HG03442 (cell line): ENCODE results near the gene PARD6G.

Experiments used
- ATAC-seq: cut with Tn5 transposase; IDR thresholded peaks from one replicate; pipeline ENCODE4 v1.9.1; 2021; ENCODE audit warnings: mild to moderate bottlenecking, moderate library complexity; ENCODE audit not compliant: unreplicated experiment

The PARD6G gene

DNA sequence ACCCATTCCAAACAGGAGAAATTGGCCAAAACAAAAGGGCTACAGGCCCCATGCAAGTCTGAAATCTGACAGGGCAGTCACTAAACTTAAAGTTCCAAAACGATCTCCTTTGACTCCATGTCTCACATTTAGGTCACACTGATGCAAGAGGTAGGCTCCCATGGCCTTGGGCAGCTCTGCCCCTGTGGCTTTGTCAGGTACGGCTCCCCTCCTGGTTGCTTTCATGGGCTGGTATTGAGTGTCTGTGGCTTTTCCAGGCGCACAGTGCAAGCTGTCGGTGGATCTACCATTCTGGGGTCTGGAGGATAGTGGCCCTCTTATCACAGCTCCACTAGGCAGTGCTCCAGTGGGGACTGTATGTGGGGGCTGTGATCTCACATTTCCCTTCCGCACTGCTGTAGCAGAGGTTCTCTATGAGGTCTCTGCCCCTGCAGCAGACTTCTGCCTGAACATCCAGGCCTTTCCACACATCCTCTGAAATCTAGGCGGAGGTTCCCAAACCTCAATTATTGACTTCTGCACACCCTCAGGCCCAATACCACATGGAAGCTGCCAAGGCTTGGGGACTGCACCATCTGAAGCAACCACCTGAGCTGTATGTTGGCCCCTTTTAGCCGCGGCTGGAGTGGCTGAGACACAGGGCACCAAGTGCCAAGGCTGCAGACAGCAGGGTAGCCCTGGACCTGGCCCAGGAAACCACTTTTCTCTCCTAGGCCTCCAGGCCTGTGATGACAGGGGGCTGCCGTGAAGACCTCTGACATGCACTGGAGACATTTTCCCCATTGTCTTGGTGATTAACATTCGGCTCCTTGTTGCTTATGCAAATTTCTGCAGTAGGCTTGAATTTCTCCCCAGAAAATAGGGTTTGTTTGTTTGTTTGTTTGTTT is 28.7 kb downstream of the PARD6G start:
- no peak for ATAC-seq

DNA sequence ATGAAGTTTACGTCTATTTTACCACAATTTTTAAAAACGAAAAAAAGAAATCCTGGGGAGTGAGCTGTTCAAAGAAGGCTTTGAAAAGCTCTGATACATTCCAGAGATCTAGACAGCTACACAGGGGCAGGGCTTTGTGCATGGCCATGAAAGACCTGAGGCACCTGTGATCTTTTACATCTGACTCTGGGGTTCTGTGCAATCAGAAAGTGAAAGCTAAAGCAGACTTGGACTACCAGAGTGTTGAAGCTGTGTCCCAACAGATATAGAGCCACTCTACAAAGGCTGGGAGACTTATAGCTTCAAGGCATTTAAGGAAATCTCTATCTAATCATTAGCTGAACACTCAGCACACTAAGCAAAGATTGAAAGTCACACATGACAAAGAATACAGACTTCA is 34.1 kb downstream of the PARD6G start:
- ATAC-seq, result no peak

DNA sequence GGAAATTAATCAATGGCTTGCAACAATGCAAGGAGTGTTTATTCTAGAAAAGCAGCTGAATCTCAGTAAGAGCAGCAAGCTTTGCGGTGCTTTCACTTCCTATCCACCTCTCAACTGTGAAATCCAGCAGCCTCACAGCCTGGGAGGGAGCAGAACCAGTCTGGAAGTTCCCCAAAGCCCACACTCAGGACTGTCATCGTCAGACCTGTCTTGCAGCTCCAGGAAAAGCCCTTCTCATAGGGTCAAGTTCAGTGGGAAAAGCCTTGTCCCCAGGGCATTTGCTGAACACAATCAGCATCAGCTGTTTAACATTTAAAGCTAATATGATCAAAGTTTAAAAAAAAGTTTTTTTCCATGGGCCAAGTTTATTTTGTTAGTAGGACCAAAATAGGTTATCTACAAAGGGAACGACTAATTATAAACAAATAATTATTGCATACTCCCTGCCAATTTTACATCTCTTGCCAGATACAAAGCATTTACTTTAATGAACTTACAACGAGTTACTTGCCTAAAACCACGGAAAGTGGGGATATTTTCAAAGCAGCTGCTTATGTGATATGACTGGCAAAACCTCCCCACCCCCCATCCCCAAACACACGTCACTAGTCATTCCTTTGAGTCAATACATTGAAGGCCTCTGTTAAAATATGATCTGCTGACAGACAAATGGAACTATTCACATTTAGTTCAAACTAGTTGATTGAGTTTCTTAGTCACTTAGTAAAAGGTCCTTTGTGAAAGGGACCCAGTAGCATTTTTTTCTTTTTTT is 36.8 kb downstream of the PARD6G start:
- ATAC-seq, result no peak

DNA sequence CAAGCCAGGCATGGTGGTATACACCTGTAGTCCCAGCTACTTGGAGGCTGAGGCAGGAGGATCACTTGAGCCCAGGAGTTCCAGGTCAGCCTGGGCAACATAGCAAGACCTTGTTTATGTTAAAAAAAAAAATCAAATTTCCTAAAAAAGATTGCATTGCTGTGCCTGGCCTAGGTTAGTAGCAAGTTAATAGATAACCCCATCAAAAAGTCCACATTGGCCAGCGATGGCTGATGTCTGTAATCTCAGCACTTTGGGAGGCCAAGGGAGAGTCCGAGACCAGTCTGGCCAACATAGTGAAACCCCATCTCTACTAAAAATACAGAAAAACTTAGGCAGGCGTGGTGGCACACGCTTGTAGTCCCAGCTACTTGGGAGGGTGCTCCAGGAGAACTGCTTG is 38.7 kb downstream of the PARD6G start:
- ATAC-seq, result no peak

DNA sequence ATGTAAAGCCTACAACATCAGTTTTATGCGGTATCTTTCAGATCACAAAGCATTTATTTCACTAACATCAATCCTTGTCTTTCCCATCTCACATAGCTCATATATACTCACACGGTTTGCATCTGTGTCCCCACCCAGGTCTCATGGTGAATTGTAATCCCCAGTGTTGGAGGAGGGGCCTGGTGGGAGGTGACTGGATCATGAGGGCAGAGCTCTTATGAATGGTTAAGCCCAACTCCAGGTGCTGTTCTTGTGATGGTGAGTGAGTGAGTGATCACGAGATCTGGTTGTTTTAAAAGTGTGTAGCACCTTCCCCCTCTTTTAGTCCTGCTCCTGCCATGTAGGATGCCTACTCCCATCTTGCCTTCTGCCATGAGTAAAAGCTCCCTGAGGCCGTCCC is 42.0 kb downstream of the PARD6G start:
- ATAC-seq, result no peak

DNA sequence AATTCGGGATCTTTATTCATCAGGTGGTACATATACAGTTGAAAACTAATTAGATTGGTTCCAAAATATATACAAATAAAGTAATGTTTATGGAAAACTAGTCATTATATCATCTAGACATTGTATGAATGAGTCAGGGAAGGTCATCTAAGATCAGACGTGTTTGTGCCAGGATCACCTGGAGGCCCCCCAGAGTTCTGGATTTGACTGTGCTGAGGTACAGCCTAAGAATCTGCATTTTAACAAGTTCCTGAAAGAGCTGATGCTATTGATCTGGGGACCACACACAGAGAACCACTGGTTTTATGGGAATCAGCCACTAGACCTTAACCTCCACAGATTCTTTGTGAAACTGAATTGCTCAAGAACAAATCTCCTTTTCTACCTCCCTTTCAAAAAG is 43.2 kb downstream of the PARD6G start:
- no peak for ATAC-seq

DNA sequence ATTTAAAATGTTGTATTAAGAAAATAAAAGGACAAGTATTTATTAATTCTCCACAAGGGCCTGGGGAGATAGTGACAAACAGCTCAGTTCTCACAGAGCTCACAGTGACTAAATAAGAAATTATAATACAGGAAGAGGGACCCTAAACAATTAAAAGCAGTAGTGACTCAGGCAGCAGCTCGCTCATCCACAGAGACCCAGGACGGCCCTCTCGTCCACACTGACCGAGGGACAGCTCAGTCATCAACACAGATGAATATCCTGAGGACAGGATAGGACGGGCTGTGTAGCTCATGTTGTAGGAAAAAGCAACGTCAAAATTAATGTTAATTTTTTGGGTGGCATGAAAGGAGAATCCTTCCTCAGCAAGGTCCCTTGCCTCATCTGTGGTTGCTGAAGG is 44.1 kb downstream of the PARD6G start:
- no peak for ATAC-seq

DNA sequence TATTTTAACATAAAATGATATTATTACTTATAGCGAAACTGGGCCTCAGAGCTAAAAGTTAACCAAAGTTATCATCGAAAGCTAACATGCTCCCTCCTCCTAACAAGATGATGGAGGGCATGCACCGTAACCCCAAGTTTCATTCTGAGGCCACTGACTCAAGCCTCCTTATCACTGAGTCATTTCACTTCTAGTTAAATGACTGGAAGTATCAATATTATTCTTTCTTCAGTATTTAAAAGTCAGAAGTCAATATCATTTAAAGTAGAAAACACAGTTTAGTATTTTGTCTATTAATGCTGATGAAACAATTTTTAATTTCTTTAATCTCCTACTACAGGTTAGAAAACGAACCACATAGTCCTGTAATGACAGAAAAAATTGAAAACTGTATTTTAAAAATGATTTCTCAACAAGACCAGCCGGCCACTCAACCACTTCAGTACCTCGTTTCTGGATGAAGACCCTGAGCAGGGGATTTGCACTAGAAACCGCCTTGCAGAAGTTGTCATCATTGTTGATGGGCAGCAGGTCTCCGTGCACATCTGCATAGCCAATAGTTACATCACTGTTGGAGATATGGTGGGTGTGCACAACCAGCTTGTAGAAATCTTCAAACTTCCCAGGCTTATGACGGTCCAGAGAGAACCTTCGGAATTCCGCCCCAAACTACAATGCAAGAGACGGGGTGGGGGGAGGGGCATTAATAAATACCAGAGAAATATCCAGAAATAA is 44.9 kb downstream of the PARD6G start:
- peak; percentile 98 for ATAC-seq

DNA sequence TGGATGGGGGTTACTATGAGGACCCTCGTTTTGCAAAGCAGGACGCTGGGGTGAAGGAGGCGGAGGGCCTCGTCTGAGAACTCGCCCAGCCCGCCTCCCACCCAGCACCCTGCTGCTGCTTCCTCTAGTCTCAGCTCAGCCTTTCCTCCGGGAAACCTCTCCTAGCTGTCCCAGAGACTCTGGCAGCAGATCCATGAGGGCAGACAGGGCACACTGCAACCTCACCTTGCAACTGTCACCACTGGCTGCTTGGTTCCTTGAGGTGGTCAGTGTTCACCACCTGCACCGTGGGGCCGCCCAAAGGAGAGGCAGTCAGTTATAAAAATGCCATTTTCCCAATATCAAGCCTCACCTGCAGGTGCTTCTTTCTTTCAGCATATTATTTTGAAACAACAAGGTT is 45.6 kb downstream of the PARD6G start:
- ATAC-seq, result peak; percentile 7

DNA sequence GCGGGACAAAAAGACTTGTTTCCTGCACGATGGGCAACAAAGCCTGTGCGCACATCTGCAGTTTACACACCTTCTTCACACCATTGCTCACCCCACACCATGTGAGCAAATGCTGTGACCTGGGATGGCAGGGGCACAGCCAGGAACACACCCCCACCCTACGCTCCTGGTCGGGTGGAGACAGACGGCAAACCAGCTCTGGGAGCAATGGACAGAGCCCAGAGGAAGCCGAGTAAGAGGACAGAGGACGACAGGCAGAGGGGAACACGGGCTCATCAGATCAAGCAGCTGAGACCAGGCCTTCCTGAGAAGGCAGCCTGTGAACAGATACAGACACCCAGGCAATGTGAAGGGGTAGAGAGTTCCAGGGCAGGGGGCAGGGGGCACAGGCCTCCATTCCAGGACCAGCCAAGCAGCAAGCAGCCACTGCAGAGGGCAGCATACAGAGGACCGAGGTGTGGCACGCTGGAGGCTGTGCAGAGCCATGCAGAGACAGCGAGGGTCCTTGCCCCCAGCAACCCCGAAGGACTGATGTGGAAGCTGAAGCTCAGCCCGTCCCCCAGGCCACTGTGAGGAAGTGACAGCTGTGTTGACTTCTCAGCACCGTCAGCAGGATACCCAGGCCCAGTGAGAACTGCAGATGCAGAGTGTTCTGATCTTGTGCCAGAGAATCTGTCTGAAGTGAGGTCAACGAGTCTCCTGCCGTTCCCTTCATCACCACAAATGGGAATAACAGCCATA is 46.2 kb downstream of the PARD6G start:
- no peak for ATAC-seq

DNA sequence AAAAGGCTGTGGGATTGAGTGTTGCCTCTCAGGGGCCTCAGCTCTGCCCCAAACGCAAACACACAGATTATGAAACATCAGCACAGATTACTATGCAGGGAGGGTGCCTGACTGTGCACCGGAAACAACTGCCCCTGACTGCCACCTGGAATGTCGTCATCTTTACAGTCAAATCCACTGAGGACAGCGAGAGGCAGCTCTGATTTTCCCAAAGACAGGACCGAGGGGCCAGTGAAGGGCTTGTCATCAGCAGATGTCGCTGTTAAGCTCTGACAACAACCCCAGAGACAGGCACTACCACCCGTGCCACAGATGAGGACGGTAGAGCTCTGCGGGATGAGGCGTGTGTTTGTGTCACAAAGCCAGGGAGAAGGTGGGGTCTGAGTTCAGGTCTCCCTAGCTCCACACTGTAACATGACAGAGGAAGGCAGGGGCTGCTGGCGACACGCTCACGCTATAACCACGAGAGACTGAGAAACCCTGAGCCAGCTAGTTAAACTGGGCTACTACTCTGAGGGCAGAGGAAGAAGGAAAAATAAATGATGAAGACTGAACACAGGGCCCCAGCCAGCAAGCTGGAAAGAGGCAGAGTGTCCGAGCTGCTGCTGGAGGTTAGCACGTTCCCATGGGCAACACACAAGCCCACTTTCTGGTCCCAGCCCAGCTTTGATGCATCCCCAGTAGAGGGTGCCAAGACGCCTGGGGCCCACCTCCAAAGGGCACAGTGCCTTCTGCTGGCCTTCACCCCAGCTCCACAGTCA is 47.0 kb downstream of the PARD6G start:
- no peak for ATAC-seq

DNA sequence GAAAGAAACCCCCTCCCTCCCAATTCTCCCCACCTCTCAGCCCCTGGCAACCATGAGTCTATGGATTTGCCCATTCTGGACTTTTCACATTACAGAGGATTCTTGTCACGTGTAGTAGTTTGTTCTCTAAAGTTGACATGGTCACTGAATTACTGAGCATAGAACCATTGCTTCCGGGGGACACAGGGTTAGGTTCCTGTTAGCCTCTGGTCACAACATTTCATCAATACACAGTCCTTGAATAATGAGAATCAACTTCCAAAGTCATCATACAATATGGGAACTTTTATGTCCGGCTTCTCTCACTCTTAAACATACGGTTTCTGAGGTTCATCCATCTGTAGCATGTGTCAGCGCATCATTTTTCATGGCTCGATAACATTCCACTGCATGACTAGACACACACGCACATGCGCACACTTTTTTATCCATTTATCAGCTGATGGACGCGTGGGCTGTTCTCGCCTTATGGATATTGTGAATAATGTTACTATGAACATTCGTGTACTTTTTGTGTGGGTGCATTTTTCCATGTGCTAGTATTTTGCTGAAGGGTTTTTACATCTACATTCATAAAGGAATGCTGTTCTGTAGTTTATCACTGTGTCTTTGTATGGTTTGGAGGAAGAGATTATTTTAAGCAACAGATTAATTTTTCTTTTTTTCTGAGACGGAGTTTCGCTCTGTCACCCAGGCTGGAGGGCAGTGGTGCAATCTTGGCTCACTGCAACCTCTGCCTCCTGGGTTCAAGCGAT is 48.1 kb downstream of the PARD6G start:
- no peak for ATAC-seq

DNA sequence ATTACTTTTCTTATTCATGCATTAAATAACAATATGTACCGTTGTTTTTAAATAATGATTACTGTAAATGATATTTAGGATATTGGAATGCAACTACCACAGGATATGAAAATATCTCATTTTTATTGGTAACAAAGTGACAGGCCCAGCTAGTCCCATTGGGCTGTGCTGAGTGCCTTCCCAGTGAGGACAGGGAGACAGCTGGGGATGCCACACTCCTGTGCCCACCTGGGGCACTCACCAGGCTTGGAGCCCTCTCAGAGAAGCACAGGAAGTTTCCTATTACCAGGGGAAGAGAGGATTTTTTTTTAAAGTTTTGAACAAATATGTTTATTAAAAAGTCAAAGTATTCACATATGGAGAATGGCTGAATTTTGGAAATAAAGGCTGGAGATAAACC is 48.9 kb downstream of the PARD6G start:
- no peak for ATAC-seq

DNA sequence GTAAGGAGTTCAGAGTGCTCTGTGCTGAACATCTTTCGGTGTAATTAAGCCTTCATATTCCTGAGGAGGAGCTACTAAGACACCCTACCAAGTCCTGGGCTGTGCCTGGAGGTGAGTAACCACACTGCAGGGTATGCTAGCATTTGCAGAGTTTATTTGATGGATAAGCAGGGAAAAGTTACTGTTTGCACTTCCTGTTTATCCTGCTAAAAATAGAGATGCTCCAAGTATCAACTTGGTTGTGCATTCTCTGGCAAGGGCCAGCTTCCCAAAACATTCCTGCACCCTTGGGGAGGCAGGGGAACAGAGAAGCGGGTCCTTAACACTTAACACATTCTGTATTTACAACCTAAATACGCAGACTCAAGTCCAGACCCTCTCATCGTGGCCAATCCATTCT is 49.8 kb downstream of the PARD6G start:
- ATAC-seq, result no peak

DNA sequence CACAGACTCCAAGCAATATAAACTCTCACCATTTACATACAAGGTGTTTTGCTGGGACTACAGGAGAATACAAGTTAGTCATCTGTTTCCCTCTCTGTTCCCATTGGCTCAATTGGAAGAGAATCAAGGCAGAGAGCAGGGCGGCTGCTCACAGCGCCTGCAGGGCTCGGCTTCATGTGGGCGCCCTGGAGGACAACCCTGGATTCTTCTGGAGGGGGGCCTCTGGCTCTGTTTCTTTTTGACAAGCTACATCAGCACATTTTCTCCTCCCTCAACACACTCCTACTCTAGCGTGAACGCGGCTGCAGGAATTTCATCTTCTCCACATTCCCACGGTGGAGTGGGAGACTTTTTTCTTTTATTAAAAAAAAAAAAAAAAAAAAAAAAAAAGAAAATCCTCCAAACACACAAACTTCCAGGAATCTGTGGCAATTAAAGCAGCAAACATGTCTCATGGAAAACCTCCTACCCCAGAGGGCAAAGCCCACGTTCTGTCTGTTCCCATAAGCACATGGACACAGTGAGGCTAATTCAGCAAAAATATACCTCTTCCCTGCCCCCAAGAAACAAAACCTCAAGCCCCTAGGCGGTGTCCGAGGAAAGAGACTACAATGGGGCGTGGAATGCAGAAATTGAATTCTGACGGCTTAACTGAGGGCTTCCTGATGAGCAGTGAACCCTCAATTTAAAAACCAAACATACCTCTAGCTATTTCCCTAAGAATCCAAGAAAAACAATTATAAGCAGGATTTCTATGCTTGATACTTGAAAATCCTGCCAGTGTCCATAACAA is 50.6 kb downstream of the PARD6G start:
- ATAC-seq, result no peak

DNA sequence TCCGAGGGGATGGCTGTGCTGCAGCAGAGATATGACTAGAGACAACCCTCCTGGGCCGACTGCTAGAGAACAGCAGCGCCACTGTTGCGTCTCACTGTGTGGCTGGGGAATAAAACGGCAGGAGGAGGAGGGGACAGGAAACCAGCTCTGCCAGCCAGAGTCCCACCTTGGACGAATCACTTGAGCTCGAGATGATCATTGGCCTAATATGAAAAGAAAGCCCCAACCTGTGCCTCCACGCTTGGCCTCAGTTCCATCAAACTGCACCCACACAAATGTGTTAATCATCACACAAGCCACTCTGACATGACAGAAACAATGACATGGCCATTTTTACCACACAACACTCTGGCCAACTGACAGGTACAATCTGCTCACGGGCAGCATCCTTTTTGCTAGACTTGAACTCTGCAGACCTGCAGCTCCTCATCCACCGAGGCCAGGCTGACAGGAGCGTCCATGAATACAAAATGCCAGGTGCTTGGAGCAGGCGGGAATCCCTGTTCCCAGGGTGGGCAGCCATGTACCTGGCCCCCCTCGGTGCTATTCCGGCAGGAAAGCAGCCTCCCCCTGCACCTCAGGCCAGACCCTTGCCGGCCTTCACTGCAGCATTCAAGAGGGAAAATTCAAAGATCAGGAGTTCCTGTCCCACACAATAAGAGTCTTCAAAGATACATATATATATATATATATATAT is 52.3 kb downstream of the PARD6G start:
- ATAC-seq, result peak; percentile 47

DNA sequence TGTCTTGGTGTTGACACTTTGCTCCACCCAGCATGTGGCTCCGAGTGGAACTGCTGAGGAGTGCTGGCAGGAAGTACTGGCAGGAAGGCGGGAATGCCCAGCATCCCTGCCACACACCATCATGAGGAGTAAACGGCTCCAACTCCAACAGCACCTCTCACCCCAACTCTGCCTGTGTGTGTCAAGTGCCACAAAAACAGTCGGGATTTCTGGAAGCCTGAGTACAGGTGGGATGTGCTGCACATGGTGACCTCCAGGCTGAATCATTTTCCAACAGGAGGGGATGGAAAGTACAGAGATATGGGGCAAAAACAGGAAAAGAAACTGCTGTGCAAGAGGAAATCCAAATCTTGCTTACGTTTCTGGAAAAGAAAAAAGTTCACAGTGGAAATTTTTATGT is 53.6 kb downstream of the PARD6G start:
- ATAC-seq, result no peak
